GM18909 (cell line): ENCODE measurements around the gene KRTAP4-9.
"Not testable (repeated sequence)": the region's sequence is repeated elsewhere in the genome, so short reads cannot be mapped to it uniquely, and the experiment has no call there.

Source experiments
- ATAC-seq: cut with Tn5 transposase; IDR thresholded peaks from one replicate; pipeline ENCODE4 v1.9.1; 2021; ENCODE audit warnings: mild to moderate bottlenecking; ENCODE audit not compliant: unreplicated experiment, poor library complexity

KRTAP4-9 gene

DNA sequence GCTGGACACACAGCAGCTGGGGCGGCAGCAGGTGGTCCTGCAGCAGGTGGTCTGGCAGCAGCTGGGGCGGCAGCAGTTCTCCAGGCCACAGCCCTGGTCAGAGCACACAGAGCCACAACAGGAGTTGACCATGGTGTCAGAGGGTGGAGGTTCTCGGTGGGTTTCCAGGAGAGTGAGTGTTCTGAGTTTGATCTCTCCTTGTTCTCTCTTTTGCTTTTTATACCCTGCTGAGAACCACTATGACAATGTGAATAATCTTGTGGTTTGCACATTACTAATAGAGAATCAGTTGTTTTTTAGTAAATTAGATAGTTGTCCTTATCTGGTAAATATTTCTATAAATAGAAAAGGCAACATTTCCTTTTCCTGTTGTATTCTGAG, 18.8 kb downstream of the KRTAP4-9 start, which contains the start of gene KRTAP4-12:
KRTAP4-12 (minus strand) TSS at position 192 of the 381 bp plus-strand sequence; CDS start at position 132, 60 bp downstream.
- ATAC-seq, result not testable (repeated sequence)

DNA sequence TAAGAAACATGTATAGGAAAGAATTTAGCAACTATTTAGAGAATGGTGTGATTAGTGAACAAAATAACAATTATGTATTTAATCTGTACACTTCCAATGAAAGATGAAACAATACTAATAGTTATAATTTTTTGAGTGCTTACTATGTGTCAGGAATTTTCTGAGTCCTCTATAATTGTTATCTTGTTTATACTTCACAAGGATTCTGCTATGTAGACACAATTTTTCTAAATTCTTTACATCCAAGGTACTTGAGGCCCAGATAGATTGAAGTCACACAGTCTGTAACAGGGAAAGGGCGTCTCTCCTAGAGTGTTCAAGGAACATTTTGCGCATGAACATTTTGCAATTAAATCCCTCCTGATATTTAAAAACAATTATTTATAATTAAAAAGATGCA, 19.9 kb downstream of the KRTAP4-9 start:
- no peak for ATAC-seq

DNA sequence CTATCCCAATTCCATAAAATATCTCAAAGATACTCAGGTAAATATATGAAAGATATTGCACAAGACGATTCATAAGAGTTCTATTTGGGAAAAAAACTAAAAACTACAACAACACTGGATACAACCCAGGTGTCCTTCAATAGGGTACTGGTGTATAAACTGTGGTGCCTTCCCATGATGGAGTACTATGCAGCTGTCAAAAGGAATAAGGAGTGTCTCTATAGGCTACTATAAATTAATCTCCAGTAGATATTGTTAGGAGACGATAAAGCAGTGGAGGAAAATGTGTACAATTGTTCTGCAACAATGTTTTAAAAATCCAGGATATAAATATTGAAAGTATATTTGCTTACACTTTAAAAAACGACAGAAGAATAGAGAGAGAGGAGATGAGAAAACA, 21.2 kb downstream of the KRTAP4-9 start:
- ATAC-seq, result no peak

- ATAC-seq, result no peak
Measured at GRCh38 chr17:41127371-41127770, 22.2 kb downstream of the KRTAP4-9 start.

DNA sequence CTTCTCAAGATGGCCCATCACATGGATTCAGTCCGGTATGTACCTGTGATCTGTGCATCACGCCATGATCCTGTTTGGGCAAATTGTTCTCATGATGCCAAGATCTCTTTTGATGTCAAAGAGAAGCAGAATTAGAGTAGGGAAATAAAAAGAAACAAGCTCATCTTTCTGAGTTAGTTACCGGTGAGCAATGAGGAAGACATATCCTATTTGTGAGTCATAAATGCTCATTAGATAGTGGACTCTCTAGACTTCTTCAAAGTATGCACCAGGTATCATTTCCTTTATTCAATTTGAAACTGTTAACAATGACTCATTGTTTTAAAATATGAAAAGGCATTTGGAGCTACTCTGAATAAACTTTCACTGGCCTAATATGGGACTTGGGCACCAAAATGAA, 26.8 kb downstream of the KRTAP4-9 start:
- no peak for ATAC-seq

DNA sequence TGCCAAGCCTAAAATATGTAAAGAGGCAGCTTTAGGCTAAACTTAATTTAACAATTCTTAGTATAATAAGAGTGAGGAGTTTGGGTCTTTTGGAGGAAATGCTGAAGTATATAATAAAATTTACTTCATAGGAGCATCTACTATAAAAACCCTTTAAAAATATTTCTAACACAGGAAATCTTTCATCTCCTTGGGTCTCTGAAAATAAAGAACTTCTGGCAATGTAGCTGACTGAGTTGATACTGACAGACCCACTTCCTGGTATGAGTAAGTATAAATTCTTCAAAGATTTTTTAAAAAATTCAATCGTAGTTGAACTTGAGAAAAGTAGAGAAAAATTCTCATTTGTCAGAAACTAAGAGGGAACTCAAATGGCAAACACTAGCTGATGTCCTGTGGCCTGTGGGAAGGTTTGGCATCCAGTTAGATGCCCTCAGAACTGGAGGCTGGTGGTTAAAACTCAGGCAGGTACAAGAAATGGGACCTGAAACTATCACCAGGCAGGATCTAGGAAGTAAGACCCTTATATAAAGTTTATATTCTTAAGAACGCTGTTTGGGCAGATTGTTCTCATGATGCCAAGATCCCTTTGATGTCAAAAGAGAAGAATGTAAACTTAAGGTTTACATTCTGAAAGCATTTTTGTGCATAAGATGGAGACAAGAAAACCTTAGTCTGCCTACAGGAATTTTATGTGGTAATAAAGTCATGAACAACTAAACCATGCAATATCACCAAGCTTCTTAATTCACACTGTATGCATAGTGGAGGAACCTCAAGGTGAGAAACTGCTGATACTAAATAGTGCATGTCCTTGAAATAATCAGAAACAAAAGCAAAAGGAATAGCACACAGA, 28.9 kb downstream of the KRTAP4-9 start:
- ATAC-seq, result no peak

DNA sequence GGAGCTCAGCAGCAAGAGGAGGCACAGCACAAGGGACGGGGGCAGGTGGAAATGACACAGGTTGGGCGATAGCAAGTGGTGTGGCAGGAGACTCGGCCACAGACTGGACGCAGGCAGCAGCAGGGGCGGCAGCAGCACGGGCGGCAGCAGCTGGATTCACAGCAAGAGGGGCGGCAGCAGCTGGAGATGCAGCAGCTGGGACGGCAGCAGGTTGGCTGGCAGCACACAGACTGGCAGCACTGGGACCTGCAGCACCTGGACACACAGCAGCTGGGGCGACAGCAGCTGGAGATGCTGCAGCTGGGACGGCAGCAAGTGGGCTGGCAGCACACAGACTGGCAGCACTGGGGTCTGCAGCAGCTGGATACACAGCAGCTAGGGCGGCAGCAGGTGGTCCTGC, 34.7 kb downstream of the KRTAP4-9 start:
- not testable (repeated sequence) for ATAC-seq

DNA sequence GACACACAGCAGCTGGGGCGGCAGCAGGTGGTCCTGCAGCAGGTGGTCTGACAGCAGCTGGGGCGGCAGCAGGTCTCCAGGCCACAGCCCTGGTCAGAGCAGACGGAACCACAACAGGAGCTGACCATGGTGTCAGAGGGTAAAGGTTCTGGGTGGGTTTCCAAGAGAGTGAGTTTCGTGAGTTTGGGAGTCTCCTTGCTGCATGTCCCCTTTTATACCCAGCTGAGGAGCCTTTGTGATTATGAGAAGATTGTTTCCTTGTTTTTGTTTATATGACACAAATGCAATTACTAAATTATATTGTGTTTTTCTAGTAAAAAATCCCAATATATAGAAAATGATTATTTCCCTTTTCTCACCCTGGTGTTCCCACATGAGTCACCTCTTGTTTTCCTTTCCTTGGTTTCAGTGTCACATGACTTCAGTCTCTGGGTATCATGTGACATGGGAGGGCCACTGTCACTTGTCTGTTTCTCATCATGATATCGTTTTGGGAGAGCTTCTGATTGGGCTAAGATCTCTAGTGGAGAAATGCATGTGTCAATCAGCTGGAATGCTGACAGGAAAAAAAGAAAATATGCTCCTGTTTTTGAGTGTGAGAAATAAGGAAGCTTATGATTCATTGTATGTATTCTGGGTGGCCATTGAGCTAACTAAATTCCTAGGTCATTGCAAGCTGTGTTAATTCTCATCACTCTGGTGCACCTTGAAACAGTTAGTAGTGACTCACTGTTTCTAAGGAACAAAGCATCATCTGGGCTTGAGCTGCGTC, 35.4 kb downstream of the KRTAP4-9 start, which contains the start of gene KRTAP4-6:
KRTAP4-6 (minus strand) TSS at position 185 of the 772 bp plus-strand sequence; CDS start at position 128, 57 bp downstream.
- ATAC-seq, result no peak

DNA sequence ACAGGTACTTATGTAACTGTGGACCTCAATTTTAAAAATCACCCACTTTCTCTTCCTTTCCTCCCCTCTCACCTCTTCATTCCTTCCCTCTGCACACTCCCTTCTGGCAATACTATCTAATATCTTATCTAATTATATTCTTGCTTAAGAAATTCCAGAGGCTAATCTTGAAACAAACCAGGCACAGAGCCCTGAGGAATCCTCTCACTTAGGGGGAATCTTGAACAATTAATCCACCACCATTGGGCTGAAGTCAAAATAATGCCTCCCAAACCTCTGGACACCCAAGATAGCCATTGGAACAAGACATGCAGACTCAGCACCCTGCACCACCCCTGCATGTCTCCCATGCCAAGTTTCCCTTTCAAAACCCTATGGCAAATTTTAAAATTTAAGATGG, 36.2 kb downstream of the KRTAP4-9 start:
- no peak for ATAC-seq

- no peak for ATAC-seq
Measured at GRCh38 chr17:41144846-41145245, 39.7 kb downstream of the KRTAP4-9 start.

DNA sequence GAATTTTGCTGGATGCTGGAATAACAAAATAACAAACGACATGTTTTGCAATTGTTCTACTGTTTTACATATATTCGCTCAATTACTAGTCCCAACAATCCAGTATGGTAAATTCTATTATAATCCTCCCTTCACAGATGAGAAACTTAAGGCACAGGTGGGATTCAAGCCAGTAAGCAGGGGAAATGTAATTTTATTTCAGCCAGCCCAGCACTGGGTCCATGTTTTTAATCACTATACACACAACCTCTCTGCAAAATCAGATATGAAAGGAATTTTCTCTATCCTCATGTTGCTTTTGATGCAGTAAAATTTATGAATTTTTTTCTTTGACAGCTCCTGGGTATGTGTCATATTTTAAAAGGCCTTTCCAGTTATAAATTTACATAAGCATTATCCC, 40.1 kb downstream of the KRTAP4-9 start:
- no peak for ATAC-seq

DNA sequence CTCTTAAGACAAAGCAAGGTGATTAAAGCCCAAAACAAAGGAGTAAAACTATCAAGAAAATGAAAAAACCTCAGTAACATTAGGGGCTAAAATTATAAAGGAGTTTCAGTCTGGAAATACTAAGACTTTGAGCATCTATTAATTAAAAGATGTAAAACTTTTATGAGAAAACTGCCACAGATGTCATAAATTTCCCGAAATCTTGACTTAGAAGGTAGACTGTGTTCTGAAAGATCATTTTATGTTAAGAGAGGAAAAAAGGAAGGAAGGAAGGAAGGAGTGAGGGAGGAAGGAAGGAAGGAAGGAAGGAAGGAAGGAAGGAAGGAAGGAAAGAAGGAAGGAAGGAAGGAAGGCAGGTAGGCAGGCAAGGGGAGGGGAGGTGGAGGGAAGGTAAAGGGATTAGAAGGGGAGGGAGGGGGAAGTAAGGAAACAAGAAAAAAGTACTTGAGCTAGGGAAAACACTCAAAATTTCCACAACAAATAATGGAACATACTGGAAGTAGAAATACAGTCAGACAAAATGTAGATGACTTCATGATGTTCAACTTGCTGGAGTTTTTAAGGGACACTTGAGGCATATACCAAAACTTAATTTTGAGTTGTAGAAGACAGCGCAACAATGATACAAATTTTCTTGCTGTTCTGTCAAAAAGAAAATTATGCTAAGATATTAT, 42.5 kb downstream of the KRTAP4-9 start:
- ATAC-seq, result no peak

- ATAC-seq, result not testable (repeated sequence)
Measured at GRCh38 chr17:41148971-41149651, 43.9 kb downstream of the KRTAP4-9 start.

DNA sequence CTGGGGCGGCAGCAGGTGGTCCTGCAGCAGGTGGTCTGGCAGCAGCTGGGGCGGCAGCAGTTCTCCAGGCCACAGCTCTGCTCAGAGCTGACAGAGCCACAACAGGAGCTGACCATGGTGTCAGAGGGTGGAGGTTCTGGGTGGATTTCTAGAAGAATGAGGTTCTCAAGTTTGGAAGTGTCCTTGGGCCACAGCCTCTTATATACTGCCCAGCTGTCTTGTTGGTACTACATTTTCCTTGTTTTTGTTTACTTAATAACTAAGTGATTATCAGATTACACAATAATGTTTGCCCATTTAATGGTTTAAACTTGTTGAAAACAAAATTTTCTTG, 44.4 kb downstream of the KRTAP4-9 start, which contains the start of gene KRTAP4-5:
KRTAP4-5 (minus strand) TSS at position 174 of the 334 bp plus-strand sequence; CDS start at position 116, 58 bp downstream.
- no peak for ATAC-seq

- no peak for ATAC-seq
Measured at GRCh38 chr17:41150026-41150425, 44.8 kb downstream of the KRTAP4-9 start.

- no peak for ATAC-seq
Measured at GRCh38 chr17:41151525-41151924, 46.3 kb downstream of the KRTAP4-9 start.

GRCh38 chr17:41153856-41154255, 48.7 kb downstream of the KRTAP4-9 start:
- no peak for ATAC-seq
